ENCODE measurements around the gene IRS2.

The IRS2 gene

GRCh38 chr13:109803825-109804224 is 17.4 kb upstream of the IRS2 start:
- Histone ChIP-seq H3K79me2 (ENCODE audit: insufficient read depth, low read length) (no peaks in the 10 kb centered on the region), H3K4me2 (ENCODE audit: low read depth, low read length, poor library complexity, severe bottlenecking) (no peak overlapping the region), H3K4me3 (ENCODE audit: insufficient read depth, low read length, poor library complexity, severe bottlenecking) (no peak overlapping the region), H3K9me2 (replicated peaks; ENCODE audit: insufficient read depth, low read length) (no peaks in the 10 kb centered on the region), H4K20me1 (ENCODE audit: low read depth, low read length) (0 out of 2 replicates have a peak, but pooled peaks cover 3% of the 10 kb centered on the region), H3K27ac (ENCODE audit: low read depth, low read length) (no peak overlapping the region), H3K9me3 (ENCODE audit: insufficient read depth, low read length) (no peaks in the 10 kb centered on the region), H3K27me3 (ENCODE audit: low read length) (no peaks in the 10 kb centered on the region), H2AFZ (ENCODE audit: low read depth, low read length, severe bottlenecking) (no peak overlapping the region), H3K9ac (ENCODE audit: low read length) (no peak overlapping the region), H3F3A (ENCODE audit: insufficient read depth) (no peaks in the 10 kb centered on the region), H3K36me3 (ENCODE audit: low read length) (no peaks in the 10 kb centered on the region)
- no peak for TF ChIP-seq CTCF (IDR thresholded peaks at IDR 0.05; ENCODE audit: insufficient read depth, low read length, poor library complexity, severe bottlenecking)
- TF ChIP-seq EZH2phosphoT487 (conservative IDR thresholded peaks at IDR 0.05; ENCODE audit: low read length): no peak

- H3K9me3 ChIP-seq (ENCODE audit: insufficient read depth, low read length): no peaks in the 10 kb centered on the region
- no peaks in the 10 kb centered on the region for H3K36me3 ChIP-seq (ENCODE audit: low read length)
- 0 out of 2 replicates have a peak, but pooled peaks cover 3% of the 10 kb centered on the region for H4K20me1 ChIP-seq (ENCODE audit: low read depth, low read length)
- H3K79me2 ChIP-seq (ENCODE audit: insufficient read depth, low read length): no peaks in the 10 kb centered on the region
- H3K27me3 ChIP-seq (ENCODE audit: low read length): no peaks in the 10 kb centered on the region
- H3K4me3 ChIP-seq (ENCODE audit: insufficient read depth, low read length, poor library complexity, severe bottlenecking): no peak overlapping the region
- H3F3A ChIP-seq (ENCODE audit: insufficient read depth): no peaks in the 10 kb centered on the region
- no peak overlapping the region for H3K9ac ChIP-seq (ENCODE audit: low read length)
- H3K9me2 ChIP-seq (replicated peaks; ENCODE audit: insufficient read depth, low read length): no peaks in the 10 kb centered on the region
- TF ChIP-seq CTCF (IDR thresholded peaks at IDR 0.05; ENCODE audit: insufficient read depth, low read length, poor library complexity, severe bottlenecking) (no peak), EZH2phosphoT487 (conservative IDR thresholded peaks at IDR 0.05; ENCODE audit: low read length) (no peak)
- no peak overlapping the region for H3K27ac ChIP-seq (ENCODE audit: low read depth, low read length)
- H2AFZ ChIP-seq (ENCODE audit: low read depth, low read length, severe bottlenecking): no peak overlapping the region
- H3K4me2 ChIP-seq (ENCODE audit: low read depth, low read length, poor library complexity, severe bottlenecking): no peak overlapping the region
Observed at GRCh38 chr13:109802936-109803335, 16.6 kb upstream of the IRS2 start.

- H3K4me3 ChIP-seq (ENCODE audit: insufficient read depth, low read length, poor library complexity, severe bottlenecking): no peak overlapping the region
- H3K9me3 ChIP-seq (ENCODE audit: insufficient read depth, low read length): no peaks in the 10 kb centered on the region
- no peak for TF ChIP-seq CTCF (IDR thresholded peaks at IDR 0.05; ENCODE audit: insufficient read depth, low read length, poor library complexity, severe bottlenecking)
- no peak for TF ChIP-seq EZH2phosphoT487 (conservative IDR thresholded peaks at IDR 0.05; ENCODE audit: low read length)
- H3K27ac ChIP-seq (ENCODE audit: low read depth, low read length): no peak overlapping the region
- no peaks in the 10 kb centered on the region for H3F3A ChIP-seq (ENCODE audit: insufficient read depth)
- H3K27me3 ChIP-seq (ENCODE audit: low read length): no peaks in the 10 kb centered on the region
- H4K20me1 ChIP-seq (ENCODE audit: low read depth, low read length): no peaks in the 10 kb centered on the region
- H3K36me3 ChIP-seq (ENCODE audit: low read length): no peaks in the 10 kb centered on the region
- no peaks in the 10 kb centered on the region for H3K9me2 ChIP-seq (replicated peaks; ENCODE audit: insufficient read depth, low read length)
- no peak overlapping the region for H3K9ac ChIP-seq (ENCODE audit: low read length)
- no peak overlapping the region for H3K4me2 ChIP-seq (ENCODE audit: low read depth, low read length, poor library complexity, severe bottlenecking)
- H2AFZ ChIP-seq (ENCODE audit: low read depth, low read length, severe bottlenecking): no peak overlapping the region
- H3K79me2 ChIP-seq (ENCODE audit: insufficient read depth, low read length): no peaks in the 10 kb centered on the region
Observed at GRCh38 chr13:109795011-109795410, 8.6 kb upstream of the IRS2 start.
